Liver (tissue), 9 donors: ENCODE measurements around the gene BTBD9. TPM values are rescaled to one million over a fixed set of nuclear protein-coding genes. Genes with fewer than 3 reads are reported as not detected.

Experiments
- DNase-seq: peaks from one replicate; pipeline ENCODE4 v3.0.0-alpha.2; 2017; ENCODE audit warnings: low spot score
- H3K27ac ChIP-seq, 2 donors: one replicate each; pipeline ENCODE4 v1.7.0; 2013; ENCODE audit warnings: inconsistent platforms in 2 of 2, low read length in 2 of 2, control low read depth in 1 of 2, low read depth in 1 of 2, mild to moderate bottlenecking in 1 of 2
- H3K27me3 ChIP-seq, 4 donors: one replicate each; pipeline versions ENCODE4 v1.6.1 to v1.7.0; 2013; ENCODE audit warnings: low read length in 3 of 4, inconsistent platforms in 1 of 4, mild to moderate bottlenecking in 1 of 4, moderate library complexity in 1 of 4; ENCODE audit not compliant: control insufficient read depth in 4 of 4, insufficient read depth in 4 of 4
- H3K36me3 ChIP-seq, 4 donors: one replicate each; pipeline versions ENCODE4 v1.6.1 to v1.7.0; 2013; ENCODE audit warnings: low read length in 3 of 4, mild to moderate bottlenecking in 3 of 4, low read depth in 1 of 4, moderate library complexity in 1 of 4; ENCODE audit not compliant: control insufficient read depth in 4 of 4, insufficient read depth in 3 of 4
- H3K4me1 ChIP-seq, 4 donors: one replicate each; pipeline versions ENCODE4 v1.6.1 to v1.7.0; 2013; ENCODE audit warnings: low read length in 3 of 4, mild to moderate bottlenecking in 3 of 4, moderate library complexity in 1 of 4; ENCODE audit not compliant: control insufficient read depth in 4 of 4, insufficient read depth in 4 of 4
- H3K4me3 ChIP-seq, 3 donors: one replicate each; pipeline versions ENCODE4 v1.6.1 to v1.7.0; 2013; ENCODE audit warnings: low read length in 3 of 3, control low read depth in 1 of 3, low read depth in 1 of 3, mild to moderate bottlenecking in 1 of 3
- H3K9ac ChIP-seq, 2 donors: one replicate each; pipeline ENCODE4 v1.7.0; 2013; ENCODE audit warnings: low read length in 2 of 2, mild to moderate bottlenecking in 2 of 2, moderate library complexity in 2 of 2, control low read depth in 1 of 2, low read depth in 1 of 2
- H3K9me3 ChIP-seq, 4 donors: one replicate each; pipeline versions ENCODE4 v1.6.1 to v1.7.0; 2013; ENCODE audit warnings: low read length in 3 of 4; ENCODE audit not compliant: control insufficient read depth in 4 of 4
- EGR1 ChIP-seq, 2 donors: IDR thresholded peaks; 2 replicates each; pipeline ENCODE4 v1.6.1; 2016 to 2018; ENCODE audit warnings: antibody characterized with exemption in 2 of 2, low read depth in 2 of 2
- FOXA1 ChIP-seq: IDR thresholded peaks from 2 replicates; pipeline ENCODE4 v1.6.1; 2016; ENCODE audit warnings: antibody characterized with exemption
- FOXA2 ChIP-seq: IDR thresholded peaks from 2 replicates; pipeline ENCODE4 v1.6.1; 2016; ENCODE audit warnings: antibody characterized with exemption
- GABPA ChIP-seq, 2 donors: IDR thresholded peaks in 1 of 2; conservative IDR thresholded peaks in 1 of 2; 2 replicates each; pipeline ENCODE4 v1.6.1; 2016; ENCODE audit warnings: antibody characterized with exemption in 2 of 2, mild to moderate bottlenecking in 1 of 2, moderate library complexity in 1 of 2
- HNF4A ChIP-seq, 2 donors: conservative IDR thresholded peaks; 2 replicates each; pipeline ENCODE4 v1.6.1; 2016; ENCODE audit warnings: antibody characterized with exemption in 2 of 2, mild to moderate bottlenecking in 2 of 2
- HNF4G ChIP-seq: IDR thresholded peaks from 2 replicates; pipeline ENCODE4 v1.6.1; 2016; ENCODE audit warnings: antibody characterized with exemption
- JUND ChIP-seq, 2 donors: IDR thresholded peaks; 2 replicates each; pipeline ENCODE4 v1.6.1; 2016; ENCODE audit warnings: antibody characterized with exemption in 2 of 2
- NR2F2 ChIP-seq: IDR thresholded peaks from 2 replicates; pipeline ENCODE4 v1.6.1; 2016; ENCODE audit warnings: antibody characterized with exemption
- RAD21 ChIP-seq, 2 donors: IDR thresholded peaks; 2 replicates each; pipeline ENCODE4 v1.6.1; 2016; ENCODE audit warnings: antibody characterized with exemption in 2 of 2, mild to moderate bottlenecking in 2 of 2
- RXRA ChIP-seq, 2 donors: IDR thresholded peaks; 2 replicates each; pipeline ENCODE4 v1.6.1; 2017 to 2018; ENCODE audit warnings: antibody characterized with exemption in 2 of 2, mild to moderate bottlenecking in 1 of 2
- SP1 ChIP-seq: IDR thresholded peaks from 2 replicates; pipeline ENCODE4 v1.6.1; 2018; ENCODE audit warnings: antibody characterized with exemption, mild to moderate bottlenecking
- TAF1 ChIP-seq: conservative IDR thresholded peaks from 2 replicates; pipeline ENCODE4 v1.6.1; 2016; ENCODE audit warnings: antibody characterized with exemption, mild to moderate bottlenecking
- YY1 ChIP-seq: IDR thresholded peaks from 2 replicates; pipeline ENCODE4 v1.6.1; 2016; ENCODE audit warnings: antibody characterized with exemption, mild to moderate bottlenecking
- WGBS: extraction: QIAGEN DNeasy Blood & Tissue Kit; methylation state at CpG from one replicate; pipeline ENCODE4 v1.1.7; 2013; 5-methylcytosine and 5-hydroxymethylcytosine counted together
- polyA plus RNA-seq, 2 donors: library from polyadenylated mRNA; stranded (reverse) in 1 of 2; unstranded in 1 of 2; fragments of 200-250 nt in 1 of 2; fragments of >200 nt in 1 of 2; fragmentation: Nextera tagmentation in 1 of 2; extraction: Ambion mirVana in 1 of 2; gene quantifications; one replicate each; pipeline versions ENCODE4 v1.2.1 to v1.2.3, GENCODE V29; 2013 to 2015
- total RNA-seq, 2 donors: library from RNA; depleted of rRNA; stranded (reverse); fragments of >200 nt; gene quantifications; one replicate each; pipeline ENCODE4 v1.2.3, GENCODE V29; 2014
- TF ChIP-seq, protein P1 (sequence below): fragments of 150-350 bp; IDR thresholded peaks from 2 replicates; pipeline ENCODE4 v1.5.1; 2017; ENCODE audit warnings: improper control_type of control experiment, low read depth, low read length; ENCODE audit not compliant: missing input control
- TF ChIP-seq, protein P2 (sequence below): IDR thresholded peaks from 2 replicates; pipeline ENCODE4 v1.6.1; 2016; ENCODE audit warnings: antibody characterized with exemption
- TF ChIP-seq, protein P3 (sequence below): IDR thresholded peaks from 2 replicates; pipeline ENCODE4 v1.6.1; 2016; ENCODE audit warnings: antibody characterized with exemption
- TF ChIP-seq, protein P4 (sequence below): IDR thresholded peaks from 2 replicates; pipeline ENCODE4 v1.6.1; 2016; ENCODE audit warnings: antibody characterized with exemption, mild to moderate bottlenecking
- TF ChIP-seq, protein P5 (sequence below): IDR thresholded peaks from 2 replicates; pipeline ENCODE4 v1.6.1; 2016; ENCODE audit warnings: antibody characterized with exemption
- donor health status: healthy.
- donor health status: healthy.
- donor health status: healthy.
- donor health status: healthy.
- donor health status: healthy.

Gene BTBD9
- total and polyA plus RNA-seq, 4 donors: 2.0 to 12.4 (median 5.7) TPM

DNA sequence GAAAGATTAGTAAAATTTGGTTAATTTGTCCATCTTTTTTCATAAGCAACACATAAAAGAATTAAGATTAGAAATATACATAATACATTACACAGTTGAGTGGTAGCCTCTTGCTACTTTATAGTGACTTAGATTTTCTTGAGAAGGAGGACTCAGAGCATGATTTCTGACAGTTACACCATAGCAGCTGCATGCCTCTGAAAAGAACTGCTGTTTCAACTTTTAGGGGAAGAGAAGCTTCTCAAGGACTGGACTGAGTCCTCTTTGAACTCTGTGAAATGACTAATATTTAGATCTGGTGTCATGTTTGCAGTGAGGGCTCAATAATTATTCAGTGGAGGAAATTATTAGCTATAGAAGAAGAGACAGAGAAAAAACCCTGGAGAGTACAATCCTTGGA, 272.5 kb downstream of the BTBD9 start:
- Histone ChIP-seq H3K9me3 (no peaks in the 10 kb centered on the region), H3K27ac (no peak overlapping the region), H3K9ac (no peak overlapping the region), H3K4me1 (no peaks in the 10 kb centered on the region), H3K27me3 (no peaks in the 10 kb centered on the region), H3K4me3 (no peak overlapping the region), H3K36me3 (no peaks in the 10 kb centered on the region)
- no peak for DNase-seq
- TF ChIP-seq FOXA1 (no peak), SP1 (no peak)

DNA sequence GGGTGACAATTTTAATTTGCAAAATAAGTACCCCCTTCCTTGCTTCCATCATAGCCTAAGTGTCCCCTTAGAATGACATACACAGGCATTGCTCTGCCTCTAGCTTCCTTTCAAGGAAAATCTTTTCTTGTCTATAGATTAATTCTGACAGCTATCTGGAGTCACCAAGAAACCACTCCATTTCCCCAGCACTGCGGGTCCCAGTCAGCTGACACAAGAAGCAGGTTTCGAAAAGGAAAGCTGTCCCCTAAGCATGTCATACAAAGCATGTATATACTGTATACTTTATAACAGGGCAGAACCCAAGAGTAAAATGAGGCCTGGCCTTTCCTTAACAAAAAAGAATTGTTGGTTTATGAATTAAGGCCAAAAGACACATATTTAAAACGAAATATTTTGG, 273.5 kb downstream of the BTBD9 start:
- H3K27me3 ChIP-seq: no peaks in the 10 kb centered on the region
- DNase-seq: no peak
- WGBS: 94% methylated on average over 3 of the region's 3 CpGs
- no peak overlapping the region for H3K27ac ChIP-seq
- no peaks in the 10 kb centered on the region for H3K36me3 ChIP-seq
- H3K4me3 ChIP-seq: no peak overlapping the region
- H3K9ac ChIP-seq: no peak overlapping the region
- no peaks in the 10 kb centered on the region for H3K9me3 ChIP-seq
- TF ChIP-seq RXRA (IDR thresholded peaks at IDR 0.05): no peak
- TF ChIP-seq, protein P1, sequence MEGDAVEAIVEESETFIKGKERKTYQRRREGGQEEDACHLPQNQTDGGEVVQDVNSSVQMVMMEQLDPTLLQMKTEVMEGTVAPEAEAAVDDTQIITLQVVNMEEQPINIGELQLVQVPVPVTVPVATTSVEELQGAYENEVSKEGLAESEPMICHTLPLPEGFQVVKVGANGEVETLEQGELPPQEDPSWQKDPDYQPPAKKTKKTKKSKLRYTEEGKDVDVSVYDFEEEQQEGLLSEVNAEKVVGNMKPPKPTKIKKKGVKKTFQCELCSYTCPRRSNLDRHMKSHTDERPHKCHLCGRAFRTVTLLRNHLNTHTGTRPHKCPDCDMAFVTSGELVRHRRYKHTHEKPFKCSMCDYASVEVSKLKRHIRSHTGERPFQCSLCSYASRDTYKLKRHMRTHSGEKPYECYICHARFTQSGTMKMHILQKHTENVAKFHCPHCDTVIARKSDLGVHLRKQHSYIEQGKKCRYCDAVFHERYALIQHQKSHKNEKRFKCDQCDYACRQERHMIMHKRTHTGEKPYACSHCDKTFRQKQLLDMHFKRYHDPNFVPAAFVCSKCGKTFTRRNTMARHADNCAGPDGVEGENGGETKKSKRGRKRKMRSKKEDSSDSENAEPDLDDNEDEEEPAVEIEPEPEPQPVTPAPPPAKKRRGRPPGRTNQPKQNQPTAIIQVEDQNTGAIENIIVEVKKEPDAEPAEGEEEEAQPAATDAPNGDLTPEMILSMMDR: no peak
- no peak for TF ChIP-seq TAF1
- TF ChIP-seq, protein P2, sequence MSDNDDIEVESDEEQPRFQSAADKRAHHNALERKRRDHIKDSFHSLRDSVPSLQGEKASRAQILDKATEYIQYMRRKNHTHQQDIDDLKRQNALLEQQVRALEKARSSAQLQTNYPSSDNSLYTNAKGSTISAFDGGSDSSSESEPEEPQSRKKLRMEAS: no peak
- TF ChIP-seq, protein P3, sequence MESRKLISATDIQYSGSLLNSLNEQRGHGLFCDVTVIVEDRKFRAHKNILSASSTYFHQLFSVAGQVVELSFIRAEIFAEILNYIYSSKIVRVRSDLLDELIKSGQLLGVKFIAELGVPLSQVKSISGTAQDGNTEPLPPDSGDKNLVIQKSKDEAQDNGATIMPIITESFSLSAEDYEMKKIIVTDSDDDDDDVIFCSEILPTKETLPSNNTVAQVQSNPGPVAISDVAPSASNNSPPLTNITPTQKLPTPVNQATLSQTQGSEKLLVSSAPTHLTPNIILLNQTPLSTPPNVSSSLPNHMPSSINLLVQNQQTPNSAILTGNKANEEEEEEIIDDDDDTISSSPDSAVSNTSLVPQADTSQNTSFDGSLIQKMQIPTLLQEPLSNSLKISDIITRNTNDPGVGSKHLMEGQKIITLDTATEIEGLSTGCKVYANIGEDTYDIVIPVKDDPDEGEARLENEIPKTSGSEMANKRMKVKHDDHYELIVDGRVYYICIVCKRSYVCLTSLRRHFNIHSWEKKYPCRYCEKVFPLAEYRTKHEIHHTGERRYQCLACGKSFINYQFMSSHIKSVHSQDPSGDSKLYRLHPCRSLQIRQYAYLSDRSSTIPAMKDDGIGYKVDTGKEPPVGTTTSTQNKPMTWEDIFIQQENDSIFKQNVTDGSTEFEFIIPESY: no peak
- no peak for TF ChIP-seq NR2F2
- no peak for TF ChIP-seq JUND (IDR thresholded peaks at IDR 0.05)
- TF ChIP-seq, protein P4, sequence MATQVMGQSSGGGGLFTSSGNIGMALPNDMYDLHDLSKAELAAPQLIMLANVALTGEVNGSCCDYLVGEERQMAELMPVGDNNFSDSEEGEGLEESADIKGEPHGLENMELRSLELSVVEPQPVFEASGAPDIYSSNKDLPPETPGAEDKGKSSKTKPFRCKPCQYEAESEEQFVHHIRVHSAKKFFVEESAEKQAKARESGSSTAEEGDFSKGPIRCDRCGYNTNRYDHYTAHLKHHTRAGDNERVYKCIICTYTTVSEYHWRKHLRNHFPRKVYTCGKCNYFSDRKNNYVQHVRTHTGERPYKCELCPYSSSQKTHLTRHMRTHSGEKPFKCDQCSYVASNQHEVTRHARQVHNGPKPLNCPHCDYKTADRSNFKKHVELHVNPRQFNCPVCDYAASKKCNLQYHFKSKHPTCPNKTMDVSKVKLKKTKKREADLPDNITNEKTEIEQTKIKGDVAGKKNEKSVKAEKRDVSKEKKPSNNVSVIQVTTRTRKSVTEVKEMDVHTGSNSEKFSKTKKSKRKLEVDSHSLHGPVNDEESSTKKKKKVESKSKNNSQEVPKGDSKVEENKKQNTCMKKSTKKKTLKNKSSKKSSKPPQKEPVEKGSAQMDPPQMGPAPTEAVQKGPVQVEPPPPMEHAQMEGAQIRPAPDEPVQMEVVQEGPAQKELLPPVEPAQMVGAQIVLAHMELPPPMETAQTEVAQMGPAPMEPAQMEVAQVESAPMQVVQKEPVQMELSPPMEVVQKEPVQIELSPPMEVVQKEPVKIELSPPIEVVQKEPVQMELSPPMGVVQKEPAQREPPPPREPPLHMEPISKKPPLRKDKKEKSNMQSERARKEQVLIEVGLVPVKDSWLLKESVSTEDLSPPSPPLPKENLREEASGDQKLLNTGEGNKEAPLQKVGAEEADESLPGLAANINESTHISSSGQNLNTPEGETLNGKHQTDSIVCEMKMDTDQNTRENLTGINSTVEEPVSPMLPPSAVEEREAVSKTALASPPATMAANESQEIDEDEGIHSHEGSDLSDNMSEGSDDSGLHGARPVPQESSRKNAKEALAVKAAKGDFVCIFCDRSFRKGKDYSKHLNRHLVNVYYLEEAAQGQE: no peak
- TF ChIP-seq, protein P5, sequence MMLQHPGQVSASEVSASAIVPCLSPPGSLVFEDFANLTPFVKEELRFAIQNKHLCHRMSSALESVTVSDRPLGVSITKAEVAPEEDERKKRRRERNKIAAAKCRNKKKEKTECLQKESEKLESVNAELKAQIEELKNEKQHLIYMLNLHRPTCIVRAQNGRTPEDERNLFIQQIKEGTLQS: no peak
- no peak for TF ChIP-seq HNF4G
- no peak for TF ChIP-seq FOXA1
- no peak for TF ChIP-seq SP1
- no peak for TF ChIP-seq RAD21 (IDR thresholded peaks at IDR 0.05)
- no peak for TF ChIP-seq FOXA2
- TF ChIP-seq EGR1 (IDR thresholded peaks at IDR 0.05; ENCODE audit: low read depth in 2 of 2): no peak
- no peak for TF ChIP-seq YY1
- TF ChIP-seq HNF4A (conservative IDR thresholded peaks at IDR 0.05): no peak
- TF ChIP-seq GABPA (IDR thresholded peaks at IDR 0.05 in 1 of 2, conservative IDR thresholded peaks at IDR 0.05 in 1 of 2): no peak
- H3K4me1 ChIP-seq: no peaks in the 10 kb centered on the region
